Measurements from ENCODE around the gene B3GLCT.

Gene B3GLCT

DNA sequence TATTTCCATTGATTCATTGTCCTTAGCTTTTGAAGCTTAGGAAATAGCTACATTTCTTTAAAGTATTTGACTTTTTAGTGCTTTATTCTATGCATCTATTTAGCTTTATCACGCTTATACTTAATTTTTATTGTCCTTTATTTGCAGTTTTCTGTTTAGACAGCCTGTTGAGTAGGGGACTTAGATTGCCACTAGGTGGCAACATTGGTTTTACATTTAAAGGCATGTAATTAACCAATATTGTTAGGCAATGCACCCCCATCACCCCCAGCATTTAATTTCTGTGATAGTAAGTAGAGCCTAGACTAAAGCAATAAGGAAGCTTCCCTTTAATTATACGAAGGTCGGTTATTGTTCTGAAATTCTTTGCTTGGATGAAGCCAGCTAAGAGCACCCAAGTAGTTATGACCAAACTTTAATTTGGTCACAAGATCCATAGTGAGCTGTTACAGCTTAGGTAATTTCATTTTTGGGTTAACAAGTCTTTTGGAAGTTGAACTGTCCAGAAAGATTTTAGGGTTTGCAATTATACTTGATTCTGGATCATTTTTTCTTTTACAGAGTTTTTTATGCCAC, 36.5 kb downstream of the B3GLCT start:
- Histone ChIP-seq H3K4me1 (ENCODE audit: control insufficient read depth in 2 of 2, insufficient read depth in 2 of 2, low read length in 2 of 2) (no peaks in the 10 kb centered on the region), H3K36me3 (ENCODE audit: control insufficient read depth in 2 of 2, insufficient read depth in 2 of 2, low read length in 2 of 2) (no peaks in the 10 kb centered on the region), H3K4me3 (ENCODE audit: low read length in 2 of 2) (no peak overlapping the region), H3K9ac (ENCODE audit: low read depth in 1 of 2, low read length in 2 of 2) (no peak overlapping the region), H3K27me3 (ENCODE audit: control insufficient read depth in 2 of 2, insufficient read depth in 2 of 2, low read length in 2 of 2) (no peaks in the 10 kb centered on the region), H3K9me3 (ENCODE audit: control insufficient read depth in 2 of 2, low read length in 2 of 2) (no peaks in the 10 kb centered on the region), H3K27ac (ENCODE audit: low read depth in 2 of 2, low read length in 2 of 2) (no peak overlapping the region)

DNA sequence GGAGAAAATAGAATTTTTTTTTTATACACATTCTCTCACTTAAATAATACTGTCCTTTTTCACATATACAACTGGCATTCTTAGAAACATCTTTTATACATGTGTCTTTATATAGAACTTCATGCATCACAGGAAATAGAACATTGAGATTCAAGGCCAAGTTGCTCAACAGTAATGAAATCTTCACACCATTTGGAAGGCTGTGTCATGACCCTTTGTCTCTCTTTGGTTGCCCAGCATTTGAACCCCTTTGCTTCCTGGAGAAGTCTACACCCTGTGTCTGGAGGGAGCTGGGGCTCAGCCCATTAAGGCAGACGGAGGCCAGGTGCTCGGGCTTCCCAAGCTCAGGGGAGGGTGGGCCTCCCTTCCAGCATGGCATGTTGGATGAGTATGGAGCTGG, 41.1 kb downstream of the B3GLCT start:
- no peak overlapping the region for H3K4me3 ChIP-seq (ENCODE audit: low read length in 2 of 2)
- H3K27me3 ChIP-seq (ENCODE audit: control insufficient read depth in 2 of 2, insufficient read depth in 2 of 2, low read length in 2 of 2) = no peaks in the 10 kb centered on the region
- no peaks in the 10 kb centered on the region for H3K9me3 ChIP-seq (ENCODE audit: control insufficient read depth in 2 of 2, low read length in 2 of 2)
- no peak overlapping the region for H3K9ac ChIP-seq (ENCODE audit: low read depth in 1 of 2, low read length in 2 of 2)
- no peaks in the 10 kb centered on the region for H3K36me3 ChIP-seq (ENCODE audit: control insufficient read depth in 2 of 2, insufficient read depth in 2 of 2, low read length in 2 of 2)
- H3K4me1 ChIP-seq (ENCODE audit: control insufficient read depth in 2 of 2, insufficient read depth in 2 of 2, low read length in 2 of 2) = peaks cover 0 to 4% of the 10 kb centered on the region in 2 donors
- no peak overlapping the region for H3K27ac ChIP-seq (ENCODE audit: low read depth in 2 of 2, low read length in 2 of 2)

DNA sequence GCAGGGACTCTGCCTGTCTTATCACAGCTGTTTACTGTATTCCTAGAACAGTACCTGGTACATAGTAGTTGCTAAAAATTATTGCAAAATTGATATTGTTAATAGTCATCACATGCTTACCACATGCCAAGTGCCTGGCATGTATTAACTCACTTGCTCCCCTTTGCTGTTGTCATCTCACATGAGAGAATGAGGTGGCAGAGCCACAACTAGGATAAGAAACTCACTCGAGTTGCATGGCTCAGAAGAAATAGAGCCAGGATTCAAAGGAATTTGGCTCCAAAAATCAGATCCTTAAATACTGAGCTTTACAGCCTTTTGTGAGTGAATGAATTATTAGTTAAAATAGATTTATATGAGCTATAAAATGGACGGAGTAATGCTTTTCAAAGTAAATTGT, 42.6 kb downstream of the B3GLCT start:
- no peak overlapping the region for H3K27ac ChIP-seq (ENCODE audit: low read depth in 2 of 2, low read length in 2 of 2)
- H3K4me1 ChIP-seq (ENCODE audit: control insufficient read depth in 2 of 2, insufficient read depth in 2 of 2, low read length in 2 of 2) = peaks cover 2 to 4% of the 10 kb centered on the region in 2 donors
- H3K27me3 ChIP-seq (ENCODE audit: control insufficient read depth in 2 of 2, insufficient read depth in 2 of 2, low read length in 2 of 2) = no peaks in the 10 kb centered on the region
- no peaks in the 10 kb centered on the region for H3K9me3 ChIP-seq (ENCODE audit: control insufficient read depth in 2 of 2, low read length in 2 of 2)
- no peak overlapping the region for H3K4me3 ChIP-seq (ENCODE audit: low read length in 2 of 2)
- H3K36me3 ChIP-seq (ENCODE audit: control insufficient read depth in 2 of 2, insufficient read depth in 2 of 2, low read length in 2 of 2) = no peaks in the 10 kb centered on the region
- no peak overlapping the region for H3K9ac ChIP-seq (ENCODE audit: low read depth in 1 of 2, low read length in 2 of 2)

DNA sequence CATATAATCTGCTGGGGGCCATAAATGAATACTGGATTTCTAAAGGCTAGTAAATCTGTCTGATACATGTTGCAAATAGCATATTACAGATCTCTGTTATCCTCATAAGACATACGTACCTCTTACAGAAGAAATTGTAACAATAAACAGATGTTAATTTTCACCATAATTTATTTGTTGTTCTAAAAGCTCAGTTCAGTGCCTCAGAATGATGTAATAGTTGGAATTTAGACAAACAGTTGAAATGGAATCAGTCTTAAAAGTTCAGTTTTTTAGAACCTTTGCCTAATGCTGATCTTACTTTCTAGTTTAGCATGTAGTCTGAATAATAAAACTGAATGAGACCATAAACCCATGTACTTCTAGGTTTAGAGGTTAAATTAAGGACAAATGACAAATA, 43.1 kb downstream of the B3GLCT start:
- H3K4me1 ChIP-seq (ENCODE audit: control insufficient read depth in 2 of 2, insufficient read depth in 2 of 2, low read length in 2 of 2) = peaks cover 2 to 4% of the 10 kb centered on the region in 2 donors
- H3K27me3 ChIP-seq (ENCODE audit: control insufficient read depth in 2 of 2, insufficient read depth in 2 of 2, low read length in 2 of 2) = no peaks in the 10 kb centered on the region
- H3K27ac ChIP-seq (ENCODE audit: low read depth in 2 of 2, low read length in 2 of 2) = no peak overlapping the region
- H3K9me3 ChIP-seq (ENCODE audit: control insufficient read depth in 2 of 2, low read length in 2 of 2) = no peaks in the 10 kb centered on the region
- no peaks in the 10 kb centered on the region for H3K36me3 ChIP-seq (ENCODE audit: control insufficient read depth in 2 of 2, insufficient read depth in 2 of 2, low read length in 2 of 2)
- no peak overlapping the region for H3K9ac ChIP-seq (ENCODE audit: low read depth in 1 of 2, low read length in 2 of 2)
- no peak overlapping the region for H3K4me3 ChIP-seq (ENCODE audit: low read length in 2 of 2)

DNA sequence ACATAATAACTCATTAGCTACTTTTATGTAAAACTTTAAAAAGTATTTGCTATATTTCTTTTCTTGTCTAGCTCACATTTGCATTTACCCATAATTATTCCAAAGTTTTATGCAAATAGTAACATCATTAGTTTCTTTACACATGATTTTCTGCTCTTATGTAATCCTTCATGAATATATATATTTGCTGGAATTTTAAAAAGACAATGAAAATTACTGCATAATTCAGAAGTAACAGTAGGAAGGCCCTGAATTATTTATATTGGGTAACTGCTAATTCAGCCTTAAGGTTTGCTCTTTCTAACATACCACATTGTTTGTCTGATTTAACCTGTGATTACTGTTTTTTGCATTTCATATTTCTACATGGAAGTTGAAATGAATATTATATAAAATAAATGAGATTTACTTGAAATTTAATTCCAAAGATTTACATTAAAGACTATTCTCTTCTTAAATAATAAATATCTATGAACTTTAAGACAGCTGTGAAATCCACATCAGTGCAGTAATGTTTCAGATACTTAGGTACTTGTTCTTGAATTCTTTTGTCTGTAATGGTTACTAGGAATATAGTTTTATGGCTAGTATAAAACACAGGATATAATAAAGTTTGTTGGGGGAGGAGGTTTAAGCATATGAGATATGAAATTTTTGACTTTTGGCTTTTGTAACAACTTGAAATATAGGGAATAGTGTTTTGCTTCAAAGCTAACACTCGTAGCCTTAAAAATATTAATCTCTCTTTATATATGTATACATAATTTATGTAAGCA, 46.0 kb downstream of the B3GLCT start:
- Histone ChIP-seq H3K9ac (ENCODE audit: low read depth in 1 of 2, low read length in 2 of 2) (no peak overlapping the region), H3K27ac (ENCODE audit: low read depth in 2 of 2, low read length in 2 of 2) (no peak overlapping the region), H3K4me3 (ENCODE audit: low read length in 2 of 2) (no peak overlapping the region), H3K4me1 (ENCODE audit: control insufficient read depth in 2 of 2, insufficient read depth in 2 of 2, low read length in 2 of 2) (peaks cover 2 to 6% of the 10 kb centered on the region in 2 donors), H3K27me3 (ENCODE audit: control insufficient read depth in 2 of 2, insufficient read depth in 2 of 2, low read length in 2 of 2) (no peaks in the 10 kb centered on the region), H3K9me3 (ENCODE audit: control insufficient read depth in 2 of 2, low read length in 2 of 2) (no peaks in the 10 kb centered on the region), H3K36me3 (ENCODE audit: control insufficient read depth in 2 of 2, insufficient read depth in 2 of 2, low read length in 2 of 2) (no peaks in the 10 kb centered on the region)

DNA sequence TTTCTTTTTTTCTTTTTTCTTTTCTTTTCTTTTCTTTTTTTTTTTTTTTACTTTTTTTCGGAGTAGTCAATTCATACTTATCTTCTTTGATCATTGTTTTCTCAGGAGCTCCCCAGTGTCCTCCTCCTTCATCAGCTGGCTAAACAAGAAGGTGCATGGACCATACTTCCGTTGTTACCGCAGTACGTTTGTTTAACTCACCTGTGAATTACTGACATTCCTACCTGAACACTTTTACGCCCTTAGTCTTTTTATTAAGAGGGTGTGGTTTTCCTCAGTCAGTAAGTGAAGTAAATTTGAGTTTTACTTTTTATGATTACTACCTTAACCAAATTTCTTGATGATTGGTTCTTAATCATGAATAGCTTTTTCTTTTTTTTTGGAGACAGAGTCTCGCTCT, 47.1 kb downstream of the B3GLCT start:
- H3K27me3 ChIP-seq (ENCODE audit: control insufficient read depth in 2 of 2, insufficient read depth in 2 of 2, low read length in 2 of 2) = no peaks in the 10 kb centered on the region
- H3K36me3 ChIP-seq (ENCODE audit: control insufficient read depth in 2 of 2, insufficient read depth in 2 of 2, low read length in 2 of 2) = no peaks in the 10 kb centered on the region
- H3K9me3 ChIP-seq (ENCODE audit: control insufficient read depth in 2 of 2, low read length in 2 of 2) = no peaks in the 10 kb centered on the region
- no peak overlapping the region for H3K27ac ChIP-seq (ENCODE audit: low read depth in 2 of 2, low read length in 2 of 2)
- no peak overlapping the region for H3K4me3 ChIP-seq (ENCODE audit: low read length in 2 of 2)
- H3K9ac ChIP-seq (ENCODE audit: low read depth in 1 of 2, low read length in 2 of 2) = no peak overlapping the region
- H3K4me1 ChIP-seq (ENCODE audit: control insufficient read depth in 2 of 2, insufficient read depth in 2 of 2, low read length in 2 of 2) = peaks cover 2 to 9% of the 10 kb centered on the region in 2 donors

DNA sequence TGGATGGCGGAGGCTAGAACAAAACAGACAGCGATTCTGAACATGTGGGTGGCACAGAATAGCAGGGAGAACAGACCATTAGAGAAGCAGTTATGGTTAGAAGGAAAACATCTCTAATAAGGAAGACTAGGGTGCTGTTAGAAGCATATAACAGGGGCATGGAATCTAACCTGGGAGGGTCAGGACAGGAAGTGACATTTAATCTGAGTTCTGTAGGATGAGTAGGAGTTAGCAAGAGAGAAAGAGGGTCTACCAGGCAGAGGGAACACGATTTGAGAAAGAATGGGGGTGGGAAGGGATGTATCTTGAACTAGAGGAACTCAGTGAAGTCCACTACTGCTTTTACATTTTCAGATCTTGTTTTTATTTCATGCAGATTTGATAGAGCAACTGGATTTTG, 48.6 kb downstream of the B3GLCT start:
- H3K36me3 ChIP-seq (ENCODE audit: control insufficient read depth in 2 of 2, insufficient read depth in 2 of 2, low read length in 2 of 2) = no peaks in the 10 kb centered on the region
- H3K4me3 ChIP-seq (ENCODE audit: low read length in 2 of 2) = no peak overlapping the region
- no peak overlapping the region for H3K9ac ChIP-seq (ENCODE audit: low read depth in 1 of 2, low read length in 2 of 2)
- no peaks in the 10 kb centered on the region for H3K9me3 ChIP-seq (ENCODE audit: control insufficient read depth in 2 of 2, low read length in 2 of 2)
- no peaks in the 10 kb centered on the region for H3K27me3 ChIP-seq (ENCODE audit: control insufficient read depth in 2 of 2, insufficient read depth in 2 of 2, low read length in 2 of 2)
- H3K27ac ChIP-seq (ENCODE audit: low read depth in 2 of 2, low read length in 2 of 2) = no peak overlapping the region
- peaks cover 2 to 9% of the 10 kb centered on the region in 2 donors for H3K4me1 ChIP-seq (ENCODE audit: control insufficient read depth in 2 of 2, insufficient read depth in 2 of 2, low read length in 2 of 2)

DNA sequence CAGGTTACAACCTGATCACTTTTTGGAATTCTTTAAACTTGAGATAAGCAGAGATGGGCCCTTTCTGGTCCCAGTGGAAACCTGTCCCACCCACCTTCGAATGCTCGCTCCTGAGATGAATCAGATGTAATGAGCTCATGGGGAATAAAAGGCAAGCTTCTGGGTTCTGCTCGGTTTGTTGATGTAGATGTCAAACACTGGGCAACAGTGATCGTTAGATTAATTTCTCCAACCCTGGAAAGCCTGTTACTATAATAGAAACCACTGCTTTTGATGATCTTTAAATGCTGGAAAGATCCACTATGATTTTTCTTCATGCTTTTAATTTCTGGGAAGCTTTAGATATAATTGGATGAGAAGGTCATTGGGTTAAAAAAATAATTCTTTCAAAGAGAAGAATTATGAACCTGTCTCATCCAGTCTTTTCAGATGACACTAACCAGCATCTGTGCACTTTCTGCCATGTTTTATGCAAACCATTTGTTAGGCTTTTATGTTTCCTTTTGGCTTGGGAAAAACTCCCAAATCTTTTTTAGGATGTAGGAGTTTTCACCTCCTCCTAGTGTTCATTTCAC, 49.3 kb downstream of the B3GLCT start:
- no peak overlapping the region for H3K4me3 ChIP-seq (ENCODE audit: low read length in 2 of 2)
- peaks cover 2 to 9% of the 10 kb centered on the region in 2 donors for H3K4me1 ChIP-seq (ENCODE audit: control insufficient read depth in 2 of 2, insufficient read depth in 2 of 2, low read length in 2 of 2)
- H3K27me3 ChIP-seq (ENCODE audit: control insufficient read depth in 2 of 2, insufficient read depth in 2 of 2, low read length in 2 of 2) = no peaks in the 10 kb centered on the region
- H3K9me3 ChIP-seq (ENCODE audit: control insufficient read depth in 2 of 2, low read length in 2 of 2) = no peaks in the 10 kb centered on the region
- no peak overlapping the region for H3K9ac ChIP-seq (ENCODE audit: low read depth in 1 of 2, low read length in 2 of 2)
- no peak overlapping the region for H3K27ac ChIP-seq (ENCODE audit: low read depth in 2 of 2, low read length in 2 of 2)
- H3K36me3 ChIP-seq (ENCODE audit: control insufficient read depth in 2 of 2, insufficient read depth in 2 of 2, low read length in 2 of 2) = no peaks in the 10 kb centered on the region

DNA sequence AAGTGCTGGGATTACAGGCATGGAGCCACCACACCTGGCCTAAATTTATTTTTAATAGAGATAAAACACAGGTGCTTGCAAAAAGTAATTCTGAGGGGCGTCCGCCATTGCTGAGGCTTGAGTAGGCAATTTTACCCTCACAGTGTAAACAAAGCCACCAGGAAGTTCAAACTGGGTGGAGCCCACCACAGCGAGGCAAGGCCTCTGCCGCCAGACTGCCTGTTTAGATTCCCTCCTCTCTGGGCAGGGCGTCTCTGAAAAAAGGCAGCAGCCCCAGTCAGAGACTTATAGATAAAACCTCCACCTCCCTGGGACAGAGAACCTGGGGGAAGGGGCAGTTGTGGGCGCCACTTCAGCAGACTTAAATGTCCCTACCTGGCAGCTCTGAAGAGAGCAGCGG, 50.7 kb downstream of the B3GLCT start:
- no peak overlapping the region for H3K27ac ChIP-seq (ENCODE audit: low read depth in 2 of 2, low read length in 2 of 2)
- H3K9me3 ChIP-seq (ENCODE audit: control insufficient read depth in 2 of 2, low read length in 2 of 2) = no peaks in the 10 kb centered on the region
- H3K4me1 ChIP-seq (ENCODE audit: control insufficient read depth in 2 of 2, insufficient read depth in 2 of 2, low read length in 2 of 2) = peaks cover 2 to 8% of the 10 kb centered on the region in 2 donors
- H3K4me3 ChIP-seq (ENCODE audit: low read length in 2 of 2) = no peak overlapping the region
- no peaks in the 10 kb centered on the region for H3K27me3 ChIP-seq (ENCODE audit: control insufficient read depth in 2 of 2, insufficient read depth in 2 of 2, low read length in 2 of 2)
- H3K9ac ChIP-seq (ENCODE audit: low read depth in 1 of 2, low read length in 2 of 2) = no peak overlapping the region
- no peaks in the 10 kb centered on the region for H3K36me3 ChIP-seq (ENCODE audit: control insufficient read depth in 2 of 2, insufficient read depth in 2 of 2, low read length in 2 of 2)

DNA sequence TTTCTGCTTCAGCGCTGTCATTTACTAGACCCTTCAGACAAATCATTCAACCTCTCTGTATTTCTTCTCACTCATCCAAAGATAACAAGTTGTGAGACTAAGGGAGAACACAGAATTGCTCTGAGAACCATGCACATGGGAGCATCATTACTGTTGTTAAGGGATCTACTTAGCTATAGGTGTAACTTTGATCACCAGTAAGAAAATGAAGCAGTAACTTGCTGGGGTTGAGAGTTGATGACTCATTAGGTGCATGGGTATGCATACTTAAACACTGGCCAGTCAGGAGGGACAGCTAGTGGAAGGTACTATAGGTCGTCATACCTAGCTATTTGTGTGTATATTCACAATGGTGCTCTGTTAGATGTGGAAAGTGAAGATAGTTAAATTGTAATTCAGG, 61.5 kb downstream of the B3GLCT start:
- H3K4me1 ChIP-seq (ENCODE audit: control insufficient read depth in 2 of 2, insufficient read depth in 2 of 2, low read length in 2 of 2) = no peaks in the 10 kb centered on the region
- H3K9me3 ChIP-seq (ENCODE audit: control insufficient read depth in 2 of 2, low read length in 2 of 2) = peaks cover 0 to 11% of the 10 kb centered on the region in 2 donors
- no peak overlapping the region for H3K9ac ChIP-seq (ENCODE audit: low read depth in 1 of 2, low read length in 2 of 2)
- H3K36me3 ChIP-seq (ENCODE audit: control insufficient read depth in 2 of 2, insufficient read depth in 2 of 2, low read length in 2 of 2) = no peaks in the 10 kb centered on the region
- H3K27me3 ChIP-seq (ENCODE audit: control insufficient read depth in 2 of 2, insufficient read depth in 2 of 2, low read length in 2 of 2) = no peaks in the 10 kb centered on the region
- no peak overlapping the region for H3K27ac ChIP-seq (ENCODE audit: low read depth in 2 of 2, low read length in 2 of 2)
- no peak overlapping the region for H3K4me3 ChIP-seq (ENCODE audit: low read length in 2 of 2)

Data from mucosa of rectum (tissue), 2 donors.